Muscle layer of duodenum (tissue), 2 donors: ENCODE measurements around the gene AFF4.

Experiments used
- H3K27ac ChIP-seq: one replicate; pipeline ENCODE4 v1.7.0; 2013; ENCODE audit warnings: mild to moderate bottlenecking, low read length
- H3K27me3 ChIP-seq: one replicate; pipeline ENCODE4 v1.7.0; 2013; ENCODE audit warnings: low read depth, mild to moderate bottlenecking, control low read depth, low read length
- H3K36me3 ChIP-seq, 2 donors: one replicate each; pipeline ENCODE4 v1.7.0; 2013; ENCODE audit warnings: low read length in 2 of 2, control low read depth in 1 of 2, mild to moderate bottlenecking in 1 of 2; ENCODE audit not compliant: insufficient read depth in 2 of 2, control insufficient read depth in 1 of 2
- H3K4me1 ChIP-seq, 2 donors: one replicate each; pipeline ENCODE4 v1.7.0; 2013; ENCODE audit warnings: low read length in 2 of 2, mild to moderate bottlenecking in 2 of 2, control low read depth in 1 of 2, moderate library complexity in 1 of 2; ENCODE audit not compliant: insufficient read depth in 2 of 2, control insufficient read depth in 1 of 2
- H3K4me3 ChIP-seq, 2 donors: one replicate each; pipeline ENCODE4 v1.7.0; 2013; ENCODE audit warnings: low read length in 2 of 2, low read depth in 1 of 2, mild to moderate bottlenecking in 1 of 2
- H3K9me3 ChIP-seq, 2 donors: one replicate each; pipeline ENCODE4 v1.7.0; 2013; ENCODE audit warnings: low read length in 2 of 2, control low read depth in 1 of 2, mild to moderate bottlenecking in 1 of 2; ENCODE audit not compliant: control insufficient read depth in 1 of 2
- donor health status: healthy.

The AFF4 gene

GRCh38 chr5:132907161-132907560 is 56.3 kb downstream of the AFF4 start:
- H3K36me3 ChIP-seq = peaks cover 11 to 14% of the 10 kb centered on the region in 2 donors
- H3K27me3 ChIP-seq = no peaks in the 10 kb centered on the region
- H3K27ac ChIP-seq = no peak overlapping the region
- no peak overlapping the region for H3K4me3 ChIP-seq
- H3K9me3 ChIP-seq = no peaks in the 10 kb centered on the region
- H3K4me1 ChIP-seq = no peaks in the 10 kb centered on the region

- H3K36me3 ChIP-seq = peaks cover 9 to 10% of the 10 kb centered on the region in 2 donors
- H3K9me3 ChIP-seq = no peaks in the 10 kb centered on the region
- no peaks in the 10 kb centered on the region for H3K27me3 ChIP-seq
- H3K4me3 ChIP-seq = no peak overlapping the region
- no peak overlapping the region for H3K27ac ChIP-seq
- no peaks in the 10 kb centered on the region for H3K4me1 ChIP-seq
These were observed 57.5 kb downstream of the AFF4 start for GRCh38 chr5:132905938-132906337.

- Histone ChIP-seq H3K9me3 (no peaks in the 10 kb centered on the region), H3K27me3 (no peaks in the 10 kb centered on the region), H3K36me3 (peaks cover 26 to 33% of the 10 kb centered on the region in 2 donors), H3K27ac (no peak overlapping the region), H3K4me1 (no peaks in the 10 kb centered on the region), H3K4me3 (no peak overlapping the region)
These were observed 61.7 kb downstream of the AFF4 start for GRCh38 chr5:132901730-132902129.

- Histone ChIP-seq H3K4me3 (no peak overlapping the region), H3K27ac (no peak overlapping the region), H3K4me1 (peaks cover 0 to 2% of the 10 kb centered on the region in 2 donors), H3K9me3 (no peaks in the 10 kb centered on the region), H3K36me3 (peaks cover 33 to 40% of the 10 kb centered on the region in 2 donors), H3K27me3 (no peaks in the 10 kb centered on the region)
These were observed 62.4 kb downstream of the AFF4 start for GRCh38 chr5:132901036-132901435.

GRCh38 chr5:132898094-132898493 is 65.3 kb downstream of the AFF4 start:
- peaks cover 48 to 50% of the 10 kb centered on the region in 2 donors for H3K36me3 ChIP-seq
- H3K4me1 ChIP-seq = peaks cover 0 to 10% of the 10 kb centered on the region in 2 donors
- no peaks in the 10 kb centered on the region for H3K9me3 ChIP-seq
- no peaks in the 10 kb centered on the region for H3K27me3 ChIP-seq
- H3K4me3 ChIP-seq = no peak overlapping the region
- H3K27ac ChIP-seq = no peak overlapping the region

- Histone ChIP-seq H3K4me3 (no peak overlapping the region), H3K27ac (no peak overlapping the region), H3K9me3 (no peaks in the 10 kb centered on the region), H3K4me1 (peaks cover 0 to 10% of the 10 kb centered on the region in 2 donors), H3K27me3 (no peaks in the 10 kb centered on the region), H3K36me3 (peaks cover 55 to 58% of the 10 kb centered on the region in 2 donors)
These were observed 66.7 kb downstream of the AFF4 start for GRCh38 chr5:132896685-132897084.

- no peaks in the 10 kb centered on the region for H3K9me3 ChIP-seq
- no peak overlapping the region for H3K4me3 ChIP-seq
- no peaks in the 10 kb centered on the region for H3K27me3 ChIP-seq
- H3K36me3 ChIP-seq = peaks cover 56 to 58% of the 10 kb centered on the region in 2 donors
- H3K4me1 ChIP-seq = peaks cover 0 to 10% of the 10 kb centered on the region in 2 donors
- no peak overlapping the region for H3K27ac ChIP-seq
These were observed 67.6 kb downstream of the AFF4 start for GRCh38 chr5:132895719-132896305.

- no peak overlapping the region for H3K4me3 ChIP-seq
- peaks cover 0 to 6% of the 10 kb centered on the region in 2 donors for H3K4me1 ChIP-seq
- peaks cover 52 to 58% of the 10 kb centered on the region in 2 donors for H3K36me3 ChIP-seq
- no peaks in the 10 kb centered on the region for H3K9me3 ChIP-seq
- H3K27ac ChIP-seq = no peak overlapping the region
- no peaks in the 10 kb centered on the region for H3K27me3 ChIP-seq
These were observed 72.6 kb downstream of the AFF4 start for GRCh38 chr5:132890817-132891216.

- Histone ChIP-seq H3K9me3 (no peaks in the 10 kb centered on the region), H3K36me3 (peaks cover 47 to 58% of the 10 kb centered on the region in 2 donors), H3K4me1 (no peaks in the 10 kb centered on the region), H3K27ac (no peak overlapping the region), H3K27me3 (no peaks in the 10 kb centered on the region), H3K4me3 (no peak overlapping the region)
These were observed 73.9 kb downstream of the AFF4 start for GRCh38 chr5:132889501-132889900.

GRCh38 chr5:132887283-132887682 is 76.2 kb downstream of the AFF4 start:
- Histone ChIP-seq H3K4me1 (no peaks in the 10 kb centered on the region), H3K4me3 (no peak overlapping the region), H3K27me3 (no peaks in the 10 kb centered on the region), H3K27ac (no peak overlapping the region), H3K36me3 (peaks cover 36 to 54% of the 10 kb centered on the region in 2 donors), H3K9me3 (no peaks in the 10 kb centered on the region)

GRCh38 chr5:132886064-132886823 is 77.2 kb downstream of the AFF4 start:
- Histone ChIP-seq H3K27me3 (no peaks in the 10 kb centered on the region), H3K4me3 (no peak overlapping the region), H3K36me3 (peaks cover 35 to 55% of the 10 kb centered on the region in 2 donors), H3K9me3 (no peaks in the 10 kb centered on the region), H3K4me1 (no peaks in the 10 kb centered on the region), H3K27ac (no peak overlapping the region)
